PFSK-1 (cell line): ENCODE data around the gene NUDCD3.

ENCODE experiments used
- FOXP2 ChIP-seq: optimal IDR thresholded peaks from 2 replicates; pipeline ENCODE3; 2011; ENCODE audit warnings: borderline replicate concordance, control low read depth, inconsistent platforms; ENCODE audit not compliant: insufficient read depth; ENCODE audit errors: extremely low read length, extremely low read depth
- POLR2AphosphoS5 ChIP-seq: IDR thresholded peaks from 2 replicates; pipeline ENCODE4 v1.6.1; 2012; ENCODE audit warnings: low read depth, mild to moderate bottlenecking, control low read depth, low read length, moderate library complexity
- REST ChIP-seq, 2 experiments: IDR thresholded peaks; 2 replicates each; pipeline versions ENCODE4 v1.6.1 to v1.8.0; 2011 to 2012; ENCODE audit warnings: low read depth in 2 of 2, low read length in 2 of 2, control low read depth in 1 of 2, inconsistent platforms in 1 of 2, mild to moderate bottlenecking in 1 of 2, moderate library complexity in 1 of 2; ENCODE audit not compliant: insufficient read depth in 1 of 2
- SIN3A ChIP-seq: IDR thresholded peaks from 2 replicates; pipeline ENCODE4 v1.6.1; 2012; ENCODE audit warnings: mild to moderate bottlenecking, low read length, moderate library complexity, borderline replicate concordance; ENCODE audit not compliant: insufficient read depth
- TAF1 ChIP-seq: IDR thresholded peaks from 2 replicates; pipeline ENCODE4 v1.6.1; 2012; ENCODE audit warnings: low read length, control low read depth, borderline replicate concordance; ENCODE audit not compliant: insufficient read depth

The NUDCD3 gene

GRCh38 chr7:44497155-44498027 lies 6.9 kb upstream of the NUDCD3 start:
- no peak for TF ChIP-seq FOXP2
- TF ChIP-seq TAF1, result no peak
- TF ChIP-seq SIN3A, result no peak
- no peak for TF ChIP-seq POLR2AphosphoS5
- no peak for TF ChIP-seq REST (IDR thresholded peaks at IDR 0.05; ENCODE audit: insufficient read depth in 1 of 2, low read depth in 2 of 2, low read length in 2 of 2)

DNA sequence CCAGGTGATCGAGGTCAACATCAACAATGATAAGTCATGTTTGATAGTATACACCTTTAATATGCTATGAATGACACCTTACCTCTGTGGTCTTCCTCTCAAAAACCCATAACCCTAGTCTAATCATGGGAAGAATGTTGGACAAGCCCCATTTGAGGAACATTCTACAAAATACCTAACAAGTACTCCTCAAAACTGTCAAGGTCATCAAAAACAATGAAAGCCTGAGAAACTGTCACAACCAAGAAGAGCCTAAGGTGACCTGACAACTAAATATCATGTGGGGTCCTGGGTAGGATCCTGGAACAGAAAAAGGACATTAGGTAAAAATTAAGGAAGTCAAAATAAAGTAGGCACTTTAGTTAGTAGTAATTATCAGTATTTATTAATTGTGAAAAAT lies 5.9 kb upstream of the NUDCD3 start:
- TF ChIP-seq TAF1 (no peak), POLR2AphosphoS5 (no peak), REST (IDR thresholded peaks at IDR 0.05; ENCODE audit: insufficient read depth in 1 of 2, low read depth in 2 of 2, low read length in 2 of 2) (no peak), FOXP2 (no peak), SIN3A (no peak)

- TF ChIP-seq POLR2AphosphoS5, result no peak
- TF ChIP-seq SIN3A, result no peak
- no peak for TF ChIP-seq TAF1
- TF ChIP-seq FOXP2, result no peak
- TF ChIP-seq REST (IDR thresholded peaks at IDR 0.05; ENCODE audit: insufficient read depth in 1 of 2, low read depth in 2 of 2, low read length in 2 of 2), result no peak
Measured at GRCh38 chr7:44494960-44495359, 4.5 kb upstream of the NUDCD3 start.

DNA sequence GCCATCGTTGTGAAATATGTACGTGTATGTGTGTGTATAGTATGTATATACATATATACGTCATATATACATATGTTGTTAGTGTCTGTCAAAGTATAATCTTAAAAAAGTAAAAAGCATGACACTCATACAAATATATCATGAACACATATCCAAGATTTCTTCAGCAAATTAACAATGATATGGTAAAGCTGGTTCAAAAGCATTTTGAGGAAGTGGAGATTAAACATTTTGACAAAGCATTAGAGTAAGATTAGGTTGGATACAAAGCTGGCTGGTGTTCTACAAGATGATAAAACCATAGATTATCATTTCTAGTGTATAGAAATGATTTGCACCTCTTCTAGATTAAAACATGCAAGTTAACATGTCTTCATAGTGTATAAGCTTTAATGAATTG lies 771 bp upstream of the NUDCD3 start:
- no peak for TF ChIP-seq POLR2AphosphoS5
- TF ChIP-seq SIN3A, result no peak
- no peak for TF ChIP-seq TAF1
- no peak for TF ChIP-seq FOXP2
- no peak for TF ChIP-seq REST (IDR thresholded peaks at IDR 0.05; ENCODE audit: insufficient read depth in 1 of 2, low read depth in 2 of 2, low read length in 2 of 2)
